H1 (cell line): ENCODE results near the gene NHP2. TPM values are rescaled to one million over a fixed set of nuclear protein-coding genes. Genes with fewer than 3 reads are reported as not detected.

Experiments used
- BCL11A ChIP-seq, 2 experiments: IDR thresholded peaks; one replicate each; pipeline ENCODE4 v1.6.1; 2011; ENCODE audit warnings: low read depth in 2 of 2, low read length in 2 of 2, mild to moderate bottlenecking in 2 of 2
- POLR2AphosphoS5 ChIP-seq: IDR thresholded peaks from 2 replicates; pipeline ENCODE4 v1.6.1; 2011; ENCODE audit warnings: low read depth, low read length
- RFX5 ChIP-seq: IDR thresholded peaks from 2 replicates; pipeline ENCODE4 v1.6.1; 2011; ENCODE audit warnings: low read depth, low read length, improper control_type of control experiment, borderline replicate concordance
- SIX5 ChIP-seq: IDR thresholded peaks from 2 replicates; pipeline ENCODE4 v1.6.1; 2011; ENCODE audit warnings: mild to moderate bottlenecking, low read depth, low read length
- SP4 ChIP-seq: IDR thresholded peaks from 2 replicates; pipeline ENCODE4 v1.6.1; 2012; ENCODE audit warnings: low read length, inconsistent platforms
- SUZ12 ChIP-seq: fragments of 200-600 bp; sonication (generic); IDR thresholded peaks from 2 replicates; pipeline ENCODE4 v1.6.1; 2012; ENCODE audit warnings: mild to moderate bottlenecking, inconsistent platforms, low read length, moderate library complexity, mixed read lengths
- YY1 ChIP-seq: IDR thresholded peaks from 2 replicates; pipeline ENCODE4 v1.6.1; 2011; ENCODE audit warnings: low read depth, mild to moderate bottlenecking, low read length
- ZNF274 ChIP-seq: IDR thresholded peaks from 2 replicates; pipeline ENCODE4 v1.7.0; 2012; ENCODE audit warnings: low read length, borderline replicate concordance; ENCODE audit errors: extremely low read depth
- polyA plus RNA-seq, 7 experiments: library from polyadenylated mRNA; depleted of rRNA in 3 of 7; stranded (reverse) in 5 of 7; unstranded in 2 of 7; fragments of >200 nt in 5 of 7; fragments of 200-250 nt in 2 of 7; gene quantifications; 1 replicate in 5 of 7; 2 replicates in 1 of 7; 4 replicates in 1 of 7; pipeline versions ENCODE4 v1.2.1 to v1.2.3, GENCODE V29; 2011 to 2013; ENCODE audit warnings: missing spikeins in 2 of 7, mixed read lengths in 2 of 7
- total RNA-seq: library from RNA; stranded (reverse); fragmentation: NEBNext Ultra II Directional; extraction: Animal tissue kit (Norgen Biotek cat#: 25700); gene quantifications from 2 replicates; pipeline ENCODE4 v1.2.1, GENCODE V29; 2021
- TF ChIP-seq, protein P1 (sequence below): fragments of 300-600 bp; sonication (generic); IDR thresholded peaks from 2 replicates; pipeline ENCODE4 v1.7.1; 2012; ENCODE audit warnings: low read length, moderate library complexity, mild to moderate bottlenecking, inconsistent platforms; ENCODE audit not compliant: insufficient replicate concordance

Gene NHP2
- total and polyA plus RNA-seq, 2 of the 8 experiments (the other 6 are each of a cell fraction or from before 2014, with no cell fraction given) = 241 to 263 TPM

GRCh38 chr5:178130576-178131445, 22.9 kb downstream of the NHP2 start, which contains the start of gene RMND5B (continued):
- no peak for TF ChIP-seq ZNF274
- TF ChIP-seq RFX5 = no peak
- no peak for TF ChIP-seq SUZ12
- TF ChIP-seq SIX5 = no peak
- TF ChIP-seq YY1 = no peak; the same call in 1 of the 2 replicates
- peak; percentile 41; the same call in 1 of the 2 replicates for TF ChIP-seq POLR2AphosphoS5
- no peak for TF ChIP-seq BCL11A (IDR thresholded peaks at IDR 0.05; ENCODE audit: low read depth in 2 of 2, low read length in 2 of 2)
- TF ChIP-seq SP4 = no peak
- TF ChIP-seq, protein P1, sequence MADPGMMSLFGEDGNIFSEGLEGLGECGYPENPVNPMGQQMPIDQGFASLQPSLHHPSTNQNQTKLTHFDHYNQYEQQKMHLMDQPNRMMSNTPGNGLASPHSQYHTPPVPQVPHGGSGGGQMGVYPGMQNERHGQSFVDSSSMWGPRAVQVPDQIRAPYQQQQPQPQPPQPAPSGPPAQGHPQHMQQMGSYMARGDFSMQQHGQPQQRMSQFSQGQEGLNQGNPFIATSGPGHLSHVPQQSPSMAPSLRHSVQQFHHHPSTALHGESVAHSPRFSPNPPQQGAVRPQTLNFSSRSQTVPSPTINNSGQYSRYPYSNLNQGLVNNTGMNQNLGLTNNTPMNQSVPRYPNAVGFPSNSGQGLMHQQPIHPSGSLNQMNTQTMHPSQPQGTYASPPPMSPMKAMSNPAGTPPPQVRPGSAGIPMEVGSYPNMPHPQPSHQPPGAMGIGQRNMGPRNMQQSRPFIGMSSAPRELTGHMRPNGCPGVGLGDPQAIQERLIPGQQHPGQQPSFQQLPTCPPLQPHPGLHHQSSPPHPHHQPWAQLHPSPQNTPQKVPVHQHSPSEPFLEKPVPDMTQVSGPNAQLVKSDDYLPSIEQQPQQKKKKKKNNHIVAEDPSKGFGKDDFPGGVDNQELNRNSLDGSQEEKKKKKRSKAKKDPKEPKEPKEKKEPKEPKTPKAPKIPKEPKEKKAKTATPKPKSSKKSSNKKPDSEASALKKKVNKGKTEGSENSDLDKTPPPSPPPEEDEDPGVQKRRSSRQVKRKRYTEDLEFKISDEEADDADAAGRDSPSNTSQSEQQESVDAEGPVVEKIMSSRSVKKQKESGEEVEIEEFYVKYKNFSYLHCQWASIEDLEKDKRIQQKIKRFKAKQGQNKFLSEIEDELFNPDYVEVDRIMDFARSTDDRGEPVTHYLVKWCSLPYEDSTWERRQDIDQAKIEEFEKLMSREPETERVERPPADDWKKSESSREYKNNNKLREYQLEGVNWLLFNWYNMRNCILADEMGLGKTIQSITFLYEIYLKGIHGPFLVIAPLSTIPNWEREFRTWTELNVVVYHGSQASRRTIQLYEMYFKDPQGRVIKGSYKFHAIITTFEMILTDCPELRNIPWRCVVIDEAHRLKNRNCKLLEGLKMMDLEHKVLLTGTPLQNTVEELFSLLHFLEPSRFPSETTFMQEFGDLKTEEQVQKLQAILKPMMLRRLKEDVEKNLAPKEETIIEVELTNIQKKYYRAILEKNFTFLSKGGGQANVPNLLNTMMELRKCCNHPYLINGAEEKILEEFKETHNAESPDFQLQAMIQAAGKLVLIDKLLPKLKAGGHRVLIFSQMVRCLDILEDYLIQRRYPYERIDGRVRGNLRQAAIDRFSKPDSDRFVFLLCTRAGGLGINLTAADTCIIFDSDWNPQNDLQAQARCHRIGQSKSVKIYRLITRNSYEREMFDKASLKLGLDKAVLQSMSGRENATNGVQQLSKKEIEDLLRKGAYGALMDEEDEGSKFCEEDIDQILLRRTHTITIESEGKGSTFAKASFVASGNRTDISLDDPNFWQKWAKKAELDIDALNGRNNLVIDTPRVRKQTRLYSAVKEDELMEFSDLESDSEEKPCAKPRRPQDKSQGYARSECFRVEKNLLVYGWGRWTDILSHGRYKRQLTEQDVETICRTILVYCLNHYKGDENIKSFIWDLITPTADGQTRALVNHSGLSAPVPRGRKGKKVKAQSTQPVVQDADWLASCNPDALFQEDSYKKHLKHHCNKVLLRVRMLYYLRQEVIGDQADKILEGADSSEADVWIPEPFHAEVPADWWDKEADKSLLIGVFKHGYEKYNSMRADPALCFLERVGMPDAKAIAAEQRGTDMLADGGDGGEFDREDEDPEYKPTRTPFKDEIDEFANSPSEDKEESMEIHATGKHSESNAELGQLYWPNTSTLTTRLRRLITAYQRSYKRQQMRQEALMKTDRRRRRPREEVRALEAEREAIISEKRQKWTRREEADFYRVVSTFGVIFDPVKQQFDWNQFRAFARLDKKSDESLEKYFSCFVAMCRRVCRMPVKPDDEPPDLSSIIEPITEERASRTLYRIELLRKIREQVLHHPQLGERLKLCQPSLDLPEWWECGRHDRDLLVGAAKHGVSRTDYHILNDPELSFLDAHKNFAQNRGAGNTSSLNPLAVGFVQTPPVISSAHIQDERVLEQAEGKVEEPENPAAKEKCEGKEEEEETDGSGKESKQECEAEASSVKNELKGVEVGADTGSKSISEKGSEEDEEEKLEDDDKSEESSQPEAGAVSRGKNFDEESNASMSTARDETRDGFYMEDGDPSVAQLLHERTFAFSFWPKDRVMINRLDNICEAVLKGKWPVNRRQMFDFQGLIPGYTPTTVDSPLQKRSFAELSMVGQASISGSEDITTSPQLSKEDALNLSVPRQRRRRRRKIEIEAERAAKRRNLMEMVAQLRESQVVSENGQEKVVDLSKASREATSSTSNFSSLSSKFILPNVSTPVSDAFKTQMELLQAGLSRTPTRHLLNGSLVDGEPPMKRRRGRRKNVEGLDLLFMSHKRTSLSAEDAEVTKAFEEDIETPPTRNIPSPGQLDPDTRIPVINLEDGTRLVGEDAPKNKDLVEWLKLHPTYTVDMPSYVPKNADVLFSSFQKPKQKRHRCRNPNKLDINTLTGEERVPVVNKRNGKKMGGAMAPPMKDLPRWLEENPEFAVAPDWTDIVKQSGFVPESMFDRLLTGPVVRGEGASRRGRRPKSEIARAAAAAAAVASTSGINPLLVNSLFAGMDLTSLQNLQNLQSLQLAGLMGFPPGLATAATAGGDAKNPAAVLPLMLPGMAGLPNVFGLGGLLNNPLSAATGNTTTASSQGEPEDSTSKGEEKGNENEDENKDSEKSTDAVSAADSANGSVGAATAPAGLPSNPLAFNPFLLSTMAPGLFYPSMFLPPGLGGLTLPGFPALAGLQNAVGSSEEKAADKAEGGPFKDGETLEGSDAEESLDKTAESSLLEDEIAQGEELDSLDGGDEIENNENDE = no peak
- TF ChIP-seq, all 59 proteins: peak for 20
